HEK293 (cell line): ENCODE measurements around the gene PSMD9.
A peak's percentile ranks its signal among the peaks of the same experiment; 100 is the strongest.

ENCODE experiments used
- CTCF ChIA-PET: fragments of 350-600 bp; formaldehyde crosslinking; extraction: SDS; loops from one replicate; lab custom pipeline; 2021; ENCODE audit warnings: antibody characterized with exemption; lab: Yijun Ruan, JAX
- POLR2A ChIA-PET: fragments of 300-600 bp; formaldehyde crosslinking; extraction: SDS; loops from one replicate; lab custom pipeline; 2020; ENCODE audit warnings: antibody characterized with exemption, inconsistent platforms; lab: Yijun Ruan, JAX
- H3K27ac ChIP-seq: fragments of 200-500 bp; sonication (Bioruptor generic); 2 replicates; pipeline ENCODE4 v1.5.1; 2014; ENCODE audit warnings: low read depth, low read length, control low read depth, inconsistent platforms; ENCODE audit errors: extremely low read depth
- H3K36me3 ChIP-seq, 2 experiments: fragments of 200-500 bp in 1 of 2; sonication (Bioruptor generic) in 1 of 2; 1 replicate in 1 of 2; 2 replicates in 1 of 2; pipeline ENCODE4 v1.5.1; 2014 to 2017; ENCODE audit warnings: inconsistent platforms in 2 of 2, low read length in 2 of 2; ENCODE audit not compliant: control insufficient read depth in 2 of 2, insufficient read depth in 1 of 2
- H3K4me1 ChIP-seq: fragments of 200-500 bp; sonication (Bioruptor generic); 2 replicates; pipeline ENCODE4 v1.5.1; 2014; ENCODE audit warnings: mild to moderate bottlenecking, low read length, inconsistent platforms; ENCODE audit not compliant: control insufficient read depth, insufficient read depth
- H3K4me3 ChIP-seq: 2 replicates; pipeline ENCODE4 v1.5.1; 2011; ENCODE audit warnings: low read depth, mild to moderate bottlenecking, control low read depth, low read length, moderate library complexity
- H3K9me3 ChIP-seq: fragments of 200-500 bp; sonication (Bioruptor generic); 2 replicates; pipeline ENCODE4 v1.5.1; 2014; ENCODE audit warnings: low read depth, low read length, inconsistent platforms; ENCODE audit not compliant: control insufficient read depth, insufficient read depth
- GLIS1 ChIP-seq: fragments of 450-650 bp; formaldehyde crosslinking; IDR thresholded peaks from 2 replicates; pipeline ENCODE4 v1.5.1; 2016; ENCODE audit warnings: missing biosample characterization, missing genetic modification characterization
- OSR2 ChIP-seq: fragments of 450-650 bp; formaldehyde crosslinking; IDR thresholded peaks from 2 replicates; pipeline ENCODE4 v1.5.1; 2016; ENCODE audit warnings: missing biosample characterization, missing genetic modification characterization
- OVOL3 ChIP-seq: fragments of 450-650 bp; formaldehyde crosslinking; IDR thresholded peaks from 2 replicates; pipeline ENCODE4 v1.5.1; 2016; ENCODE audit warnings: missing biosample characterization, missing genetic modification characterization
- REPIN1 ChIP-seq: fragments of 450-650 bp; formaldehyde crosslinking; IDR thresholded peaks from 2 replicates; pipeline ENCODE4 v1.5.1; 2017; ENCODE audit warnings: missing biosample characterization, missing genetic modification characterization, low read depth
- SP7 ChIP-seq: fragments of 450-650 bp; formaldehyde crosslinking; IDR thresholded peaks from 2 replicates; pipeline ENCODE4 v1.5.1; 2016; ENCODE audit warnings: missing biosample characterization, missing genetic modification characterization
- ZEB2 ChIP-seq: fragments of 450-650 bp; formaldehyde crosslinking; IDR thresholded peaks from 2 replicates; pipeline ENCODE4 v1.5.1; 2016; ENCODE audit warnings: missing biosample characterization, missing genetic modification characterization
- ZIC2 ChIP-seq: fragments of 450-650 bp; formaldehyde crosslinking; IDR thresholded peaks from 2 replicates; pipeline ENCODE4 v1.5.1; 2016; ENCODE audit warnings: missing biosample characterization, missing genetic modification characterization
- ZNF121 ChIP-seq: fragments of 450-650 bp; formaldehyde crosslinking; IDR thresholded peaks from 2 replicates; pipeline ENCODE4 v1.5.1; 2016; ENCODE audit warnings: missing biosample characterization, missing genetic modification characterization
- ZNF133 ChIP-seq: fragments of 450-650 bp; formaldehyde crosslinking; IDR thresholded peaks from 2 replicates; pipeline ENCODE4 v1.5.1; 2016; ENCODE audit warnings: missing biosample characterization, missing genetic modification characterization
- ZNF146 ChIP-seq: fragments of 450-650 bp; formaldehyde crosslinking; IDR thresholded peaks from 2 replicates; pipeline ENCODE4 v1.5.1; 2016; ENCODE audit warnings: missing biosample characterization, missing genetic modification characterization
- ZNF394 ChIP-seq: fragments of 450-650 bp; formaldehyde crosslinking; IDR thresholded peaks from 2 replicates; pipeline ENCODE4 v1.5.1; 2016; ENCODE audit warnings: missing biosample characterization, missing genetic modification characterization, mild to moderate bottlenecking, moderate library complexity, borderline replicate concordance
- ZNF426 ChIP-seq: fragments of 450-650 bp; formaldehyde crosslinking; IDR thresholded peaks from 2 replicates; pipeline ENCODE4 v1.5.1; 2017; ENCODE audit warnings: missing biosample characterization, missing genetic modification characterization, mild to moderate bottlenecking, inconsistent platforms, moderate library complexity
- ZNF660 ChIP-seq: fragments of 450-650 bp; IDR thresholded peaks from 2 replicates; pipeline ENCODE4 v1.5.1; 2018; ENCODE audit warnings: missing biosample characterization, mild to moderate bottlenecking, missing genetic modification characterization
- TF ChIP-seq, protein P1 (sequence below): fragments of 450-650 bp; formaldehyde crosslinking; IDR thresholded peaks from 2 replicates; pipeline ENCODE4 v1.5.1; 2017; ENCODE audit warnings: missing biosample characterization, missing genetic modification characterization
- TF ChIP-seq, protein P2 (sequence below): fragments of 450-650 bp; formaldehyde crosslinking; IDR thresholded peaks from 2 replicates; pipeline ENCODE4 v1.5.1; 2016; ENCODE audit warnings: missing biosample characterization, missing genetic modification characterization
- TF ChIP-seq, protein P3 (sequence below): fragments of 450-650 bp; formaldehyde crosslinking; IDR thresholded peaks from 2 replicates; pipeline ENCODE4 v1.5.1; 2016; ENCODE audit warnings: missing biosample characterization, missing genetic modification characterization
- TF ChIP-seq, protein P4 (sequence below): fragments of 450-650 bp; formaldehyde crosslinking; IDR thresholded peaks from 2 replicates; pipeline ENCODE4 v1.5.1; 2016; ENCODE audit warnings: missing biosample characterization, missing genetic modification characterization
- TF ChIP-seq, protein P5 (sequence below): fragments of 450-650 bp; formaldehyde crosslinking; IDR thresholded peaks from 2 replicates; pipeline ENCODE4 v1.5.1; 2016; ENCODE audit warnings: missing biosample characterization, missing genetic modification characterization, borderline replicate concordance
- TF ChIP-seq, protein P6 (sequence below): fragments of 450-650 bp; formaldehyde crosslinking; IDR thresholded peaks from 2 replicates; pipeline ENCODE4 v1.5.1; 2016; ENCODE audit warnings: missing biosample characterization, missing genetic modification characterization
- TF ChIP-seq, protein P7 (sequence below): fragments of 450-650 bp; formaldehyde crosslinking; conservative IDR thresholded peaks from 2 replicates; pipeline ENCODE4 v1.5.1; 2016; ENCODE audit warnings: low read depth, missing biosample characterization, missing genetic modification characterization

The PSMD9 gene

DNA sequence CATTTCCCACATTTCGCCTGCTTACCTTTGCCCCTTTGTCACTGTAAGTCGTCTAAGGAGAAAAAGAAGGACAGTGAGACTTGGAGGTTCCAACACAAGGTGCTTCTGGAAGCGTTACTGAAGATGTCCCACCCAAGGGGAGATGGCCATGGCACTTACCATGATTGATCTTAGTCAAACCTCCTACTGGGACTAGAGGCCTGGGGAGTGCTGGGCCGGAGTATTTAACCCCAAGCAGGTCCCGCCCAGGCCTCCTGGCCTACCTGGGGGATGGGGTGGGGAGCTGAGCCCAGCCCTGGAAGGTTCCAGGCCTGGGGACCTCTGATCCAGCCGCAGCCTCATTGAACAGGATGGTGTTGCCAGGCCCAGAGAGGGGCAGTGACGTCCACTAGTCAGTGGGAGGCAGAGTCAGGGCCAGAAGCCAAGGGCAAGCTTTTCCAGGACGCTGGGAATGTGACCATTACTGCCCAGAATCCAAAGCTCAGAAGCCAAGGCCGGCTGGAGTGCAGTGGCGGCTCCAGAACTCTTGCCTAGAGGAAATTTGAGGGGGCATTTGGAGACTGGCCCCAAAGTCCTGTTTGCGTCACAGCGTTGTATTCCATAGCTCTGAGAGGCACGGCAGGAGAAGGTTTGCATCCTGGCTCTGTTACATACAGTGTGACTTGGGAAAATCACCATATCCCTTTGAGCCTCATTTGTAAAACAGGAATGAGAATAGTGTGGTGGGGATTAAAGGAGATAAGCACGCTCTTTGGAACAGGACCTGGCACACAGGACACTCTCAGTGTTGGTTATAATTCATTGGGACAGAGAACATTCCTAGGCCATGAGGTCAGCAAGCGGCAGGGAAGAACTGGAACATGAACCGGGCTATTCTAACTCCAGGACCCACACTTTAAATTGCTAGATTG is 29.7 kb upstream of the PSMD9 start, which contains the start of gene HPD (continued):
- TF ChIP-seq GLIS1 (tag by site-specific recombination) (peak; percentile 13; the same call in 1 of the 2 replicates), ZNF394 (0 out of 2 replicates have a peak, but pooled peaks have one; percentile 45), ZNF121 (no peak), ZEB2 (tag by site-specific recombination) (0 out of 2 replicates have a peak, but pooled peaks have one; percentile 39), ZNF426 (tag by site-specific recombination) (no peak), ZNF146 (tag by site-specific recombination) (no peak), ZNF133 (tag by site-specific recombination) (no peak), SP7 (tag by site-specific recombination) (peak; percentile 50; the same call in 1 of the 2 replicates)
- TF ChIP-seq, protein P1, sequence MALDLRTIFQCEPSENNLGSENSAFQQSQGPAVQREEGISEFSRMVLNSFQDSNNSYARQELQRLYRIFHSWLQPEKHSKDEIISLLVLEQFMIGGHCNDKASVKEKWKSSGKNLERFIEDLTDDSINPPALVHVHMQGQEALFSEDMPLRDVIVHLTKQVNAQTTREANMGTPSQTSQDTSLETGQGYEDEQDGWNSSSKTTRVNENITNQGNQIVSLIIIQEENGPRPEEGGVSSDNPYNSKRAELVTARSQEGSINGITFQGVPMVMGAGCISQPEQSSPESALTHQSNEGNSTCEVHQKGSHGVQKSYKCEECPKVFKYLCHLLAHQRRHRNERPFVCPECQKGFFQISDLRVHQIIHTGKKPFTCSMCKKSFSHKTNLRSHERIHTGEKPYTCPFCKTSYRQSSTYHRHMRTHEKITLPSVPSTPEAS (tag by site-specific recombination), result no peak
- TF ChIP-seq, protein P2, sequence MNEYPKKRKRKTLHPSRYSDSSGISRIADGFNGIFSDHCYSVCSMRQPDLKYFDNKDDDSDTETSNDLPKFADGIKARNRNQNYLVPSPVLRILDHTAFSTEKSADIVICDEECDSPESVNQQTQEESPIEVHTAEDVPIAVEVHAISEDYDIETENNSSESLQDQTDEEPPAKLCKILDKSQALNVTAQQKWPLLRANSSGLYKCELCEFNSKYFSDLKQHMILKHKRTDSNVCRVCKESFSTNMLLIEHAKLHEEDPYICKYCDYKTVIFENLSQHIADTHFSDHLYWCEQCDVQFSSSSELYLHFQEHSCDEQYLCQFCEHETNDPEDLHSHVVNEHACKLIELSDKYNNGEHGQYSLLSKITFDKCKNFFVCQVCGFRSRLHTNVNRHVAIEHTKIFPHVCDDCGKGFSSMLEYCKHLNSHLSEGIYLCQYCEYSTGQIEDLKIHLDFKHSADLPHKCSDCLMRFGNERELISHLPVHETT, result peak; percentile 21; the same call in 1 of the 2 replicates
- TF ChIP-seq, protein P3, sequence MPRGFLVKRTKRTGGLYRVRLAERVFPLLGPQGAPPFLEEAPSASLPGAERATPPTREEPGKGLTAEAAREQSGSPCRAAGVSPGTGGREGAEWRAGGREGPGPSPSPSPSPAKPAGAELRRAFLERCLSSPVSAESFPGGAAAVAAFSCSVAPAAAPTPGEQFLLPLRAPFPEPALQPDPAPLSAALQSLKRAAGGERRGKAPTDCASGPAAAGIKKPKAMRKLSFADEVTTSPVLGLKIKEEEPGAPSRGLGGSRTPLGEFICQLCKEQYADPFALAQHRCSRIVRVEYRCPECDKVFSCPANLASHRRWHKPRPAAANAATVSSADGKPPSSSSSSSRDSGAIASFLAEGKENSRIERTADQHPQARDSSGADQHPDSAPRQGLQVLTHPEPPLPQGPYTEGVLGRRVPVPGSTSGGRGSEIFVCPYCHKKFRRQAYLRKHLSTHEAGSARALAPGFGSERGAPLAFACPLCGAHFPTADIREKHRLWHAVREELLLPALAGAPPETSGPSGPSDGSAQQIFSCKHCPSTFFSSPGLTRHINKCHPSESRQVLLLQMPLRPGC (tag by site-specific recombination), result no peak
- TF ChIP-seq, protein P4, sequence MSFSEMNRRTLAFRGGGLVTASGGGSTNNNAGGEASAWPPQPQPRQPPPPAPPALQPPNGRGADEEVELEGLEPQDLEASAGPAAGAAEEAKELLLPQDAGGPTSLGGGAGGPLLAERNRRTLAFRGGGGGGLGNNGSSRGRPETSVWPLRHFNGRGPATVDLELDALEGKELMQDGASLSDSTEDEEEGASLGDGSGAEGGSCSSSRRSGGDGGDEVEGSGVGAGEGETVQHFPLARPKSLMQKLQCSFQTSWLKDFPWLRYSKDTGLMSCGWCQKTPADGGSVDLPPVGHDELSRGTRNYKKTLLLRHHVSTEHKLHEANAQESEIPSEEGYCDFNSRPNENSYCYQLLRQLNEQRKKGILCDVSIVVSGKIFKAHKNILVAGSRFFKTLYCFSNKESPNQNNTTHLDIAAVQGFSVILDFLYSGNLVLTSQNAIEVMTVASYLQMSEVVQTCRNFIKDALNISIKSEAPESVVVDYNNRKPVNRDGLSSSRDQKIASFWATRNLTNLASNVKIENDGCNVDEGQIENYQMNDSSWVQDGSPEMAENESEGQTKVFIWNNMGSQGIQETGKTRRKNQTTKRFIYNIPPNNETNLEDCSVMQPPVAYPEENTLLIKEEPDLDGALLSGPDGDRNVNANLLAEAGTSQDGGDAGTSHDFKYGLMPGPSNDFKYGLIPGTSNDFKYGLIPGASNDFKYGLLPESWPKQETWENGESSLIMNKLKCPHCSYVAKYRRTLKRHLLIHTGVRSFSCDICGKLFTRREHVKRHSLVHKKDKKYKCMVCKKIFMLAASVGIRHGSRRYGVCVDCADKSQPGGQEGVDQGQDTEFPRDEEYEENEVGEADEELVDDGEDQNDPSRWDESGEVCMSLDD (tag by site-specific recombination), result no peak
- TF ChIP-seq, all 188 proteins: peak for 13

DNA sequence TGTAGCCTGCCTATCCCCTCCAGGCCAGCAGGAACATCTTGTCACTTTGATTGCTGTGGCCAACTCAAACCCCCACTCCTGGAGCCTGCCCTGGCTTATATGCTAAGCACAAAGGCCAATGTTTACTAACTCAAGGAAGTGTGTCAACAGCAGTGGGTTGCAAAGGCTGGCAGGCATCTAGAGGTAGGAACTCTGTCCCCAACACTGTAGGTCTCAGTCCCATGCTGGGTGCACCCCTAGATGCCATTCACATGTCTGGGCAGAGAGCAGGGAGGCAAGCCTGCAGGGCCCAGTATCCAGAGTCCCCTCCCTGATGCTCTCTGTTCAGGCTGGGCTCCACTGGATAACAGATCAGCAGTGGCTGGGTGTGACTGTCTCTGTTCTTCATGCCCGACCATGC is 28.3 kb upstream of the PSMD9 start:
- Histone ChIP-seq H3K27ac (no peak overlapping the region), H3K4me1 (peaks cover 8% of the 10 kb centered on the region; the same call in 1 of the 2 replicates), H3K9me3 (no peaks in the 10 kb centered on the region), H3K4me3 (no peak overlapping the region), H3K36me3 (no peaks in the 10 kb centered on the region)
- POLR2A ChIA-PET, result no interaction called here
- CTCF ChIA-PET, result interaction anchor here (0.6 to 3.8 kb wide), 4 partner anchors 9 to 66 kb away, joined by 3 to 22 read pairs (median 4); partner anchors contain the start of genes PSMD9 and RHOF
- TF ChIP-seq OVOL3, result no peak
- TF ChIP-seq REPIN1 (tag by site-specific recombination), result no peak
- TF ChIP-seq, protein P5, sequence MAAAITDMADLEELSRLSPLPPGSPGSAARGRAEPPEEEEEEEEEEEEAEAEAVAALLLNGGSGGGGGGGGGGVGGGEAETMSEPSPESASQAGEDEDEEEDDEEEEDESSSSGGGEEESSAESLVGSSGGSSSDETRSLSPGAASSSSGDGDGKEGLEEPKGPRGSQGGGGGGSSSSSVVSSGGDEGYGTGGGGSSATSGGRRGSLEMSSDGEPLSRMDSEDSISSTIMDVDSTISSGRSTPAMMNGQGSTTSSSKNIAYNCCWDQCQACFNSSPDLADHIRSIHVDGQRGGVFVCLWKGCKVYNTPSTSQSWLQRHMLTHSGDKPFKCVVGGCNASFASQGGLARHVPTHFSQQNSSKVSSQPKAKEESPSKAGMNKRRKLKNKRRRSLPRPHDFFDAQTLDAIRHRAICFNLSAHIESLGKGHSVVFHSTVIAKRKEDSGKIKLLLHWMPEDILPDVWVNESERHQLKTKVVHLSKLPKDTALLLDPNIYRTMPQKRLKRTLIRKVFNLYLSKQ (tag by site-specific recombination), result no peak
- no peak for TF ChIP-seq OSR2 (tag by site-specific recombination)
- no peak for TF ChIP-seq ZNF660 (tag by site-specific recombination)
- TF ChIP-seq, protein P6, sequence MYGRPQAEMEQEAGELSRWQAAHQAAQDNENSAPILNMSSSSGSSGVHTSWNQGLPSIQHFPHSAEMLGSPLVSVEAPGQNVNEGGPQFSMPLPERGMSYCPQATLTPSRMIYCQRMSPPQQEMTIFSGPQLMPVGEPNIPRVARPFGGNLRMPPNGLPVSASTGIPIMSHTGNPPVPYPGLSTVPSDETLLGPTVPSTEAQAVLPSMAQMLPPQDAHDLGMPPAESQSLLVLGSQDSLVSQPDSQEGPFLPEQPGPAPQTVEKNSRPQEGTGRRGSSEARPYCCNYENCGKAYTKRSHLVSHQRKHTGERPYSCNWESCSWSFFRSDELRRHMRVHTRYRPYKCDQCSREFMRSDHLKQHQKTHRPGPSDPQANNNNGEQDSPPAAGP (tag by site-specific recombination), result no peak
- TF ChIP-seq ZIC2 (tag by site-specific recombination), result peak; percentile 45; the same call in 1 of the 2 replicates
- TF ChIP-seq, protein P7, sequence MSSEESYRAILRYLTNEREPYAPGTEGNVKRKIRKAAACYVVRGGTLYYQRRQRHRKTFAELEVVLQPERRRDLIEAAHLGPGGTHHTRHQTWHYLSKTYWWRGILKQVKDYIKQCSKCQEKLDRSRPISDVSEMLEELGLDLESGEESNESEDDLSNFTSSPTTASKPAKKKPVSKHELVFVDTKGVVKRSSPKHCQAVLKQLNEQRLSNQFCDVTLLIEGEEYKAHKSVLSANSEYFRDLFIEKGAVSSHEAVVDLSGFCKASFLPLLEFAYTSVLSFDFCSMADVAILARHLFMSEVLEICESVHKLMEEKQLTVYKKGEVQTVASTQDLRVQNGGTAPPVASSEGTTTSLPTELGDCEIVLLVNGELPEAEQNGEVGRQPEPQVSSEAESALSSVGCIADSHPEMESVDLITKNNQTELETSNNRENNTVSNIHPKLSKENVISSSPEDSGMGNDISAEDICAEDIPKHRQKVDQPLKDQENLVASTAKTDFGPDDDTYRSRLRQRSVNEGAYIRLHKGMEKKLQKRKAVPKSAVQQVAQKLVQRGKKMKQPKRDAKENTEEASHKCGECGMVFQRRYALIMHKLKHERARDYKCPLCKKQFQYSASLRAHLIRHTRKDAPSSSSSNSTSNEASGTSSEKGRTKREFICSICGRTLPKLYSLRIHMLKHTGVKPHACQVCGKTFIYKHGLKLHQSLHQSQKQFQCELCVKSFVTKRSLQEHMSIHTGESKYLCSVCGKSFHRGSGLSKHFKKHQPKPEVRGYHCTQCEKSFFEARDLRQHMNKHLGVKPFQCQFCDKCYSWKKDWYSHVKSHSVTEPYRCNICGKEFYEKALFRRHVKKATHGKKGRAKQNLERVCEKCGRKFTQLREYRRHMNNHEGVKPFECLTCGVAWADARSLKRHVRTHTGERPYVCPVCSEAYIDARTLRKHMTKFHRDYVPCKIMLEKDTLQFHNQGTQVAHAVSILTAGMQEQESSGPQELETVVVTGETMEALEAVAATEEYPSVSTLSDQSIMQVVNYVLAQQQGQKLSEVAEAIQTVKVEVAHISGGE (tag by site-specific recombination), result no peak
